Muscle layer of colon (tissue), 2 donors: Measurements from ENCODE around the gene ACAA2.

Experiments used
- H3K27ac ChIP-seq: one replicate; pipeline ENCODE4 v1.7.0; 2013; ENCODE audit warnings: low read depth, mild to moderate bottlenecking, low read length, moderate library complexity
- H3K27me3 ChIP-seq, 2 donors: one replicate each; pipeline ENCODE4 v1.7.0; 2013; ENCODE audit warnings: low read length in 2 of 2, mild to moderate bottlenecking in 2 of 2; ENCODE audit not compliant: insufficient read depth in 2 of 2, control insufficient read depth in 1 of 2
- H3K36me3 ChIP-seq: one replicate; pipeline ENCODE4 v1.7.0; 2013; ENCODE audit warnings: mild to moderate bottlenecking, low read length; ENCODE audit not compliant: insufficient read depth
- H3K4me1 ChIP-seq: one replicate; pipeline ENCODE4 v1.7.0; 2013; ENCODE audit warnings: mild to moderate bottlenecking, low read length; ENCODE audit not compliant: insufficient read depth
- H3K4me3 ChIP-seq, 2 donors: one replicate each; pipeline ENCODE4 v1.7.0; 2013; ENCODE audit warnings: low read length in 2 of 2, low read depth in 1 of 2, mild to moderate bottlenecking in 1 of 2, moderate library complexity in 1 of 2
- H3K9ac ChIP-seq: one replicate; pipeline ENCODE4 v1.7.0; 2013; ENCODE audit warnings: low read length
- H3K9me3 ChIP-seq: one replicate; pipeline ENCODE4 v1.7.0; 2013; ENCODE audit warnings: mild to moderate bottlenecking, low read length
- donor health status: abdominal sarcoma.
- donor health status: Adenocarcinoma of cecum.

ACAA2 gene

DNA sequence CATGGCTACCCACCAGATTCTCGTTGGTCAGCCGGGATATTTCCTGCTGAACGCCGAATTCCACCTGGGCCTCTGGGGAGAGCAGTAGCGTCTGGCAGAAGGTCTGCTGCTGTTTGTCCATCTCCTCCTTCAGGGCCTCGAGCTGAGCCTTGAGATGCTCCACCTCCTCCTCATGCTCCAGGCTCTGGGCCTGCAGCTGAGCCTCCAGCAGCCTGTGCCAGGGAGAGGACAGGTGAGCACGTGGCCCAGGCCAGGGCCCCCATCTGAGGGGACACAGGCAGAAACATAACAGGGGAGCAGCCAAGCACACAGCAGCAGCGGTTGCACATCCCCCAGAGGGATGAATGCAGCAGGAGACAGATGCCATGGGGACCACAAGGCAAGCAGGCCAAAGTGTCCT lies 40.1 kb upstream of the ACAA2 start:
- Histone ChIP-seq H3K9me3 (no peaks in the 10 kb centered on the region), H3K27me3 (peaks cover 0 to 23% of the 10 kb centered on the region in 2 donors), H3K36me3 (no peaks in the 10 kb centered on the region), H3K4me1 (no peaks in the 10 kb centered on the region), H3K4me3 (no peak overlapping the region), H3K27ac (no peak overlapping the region), H3K9ac (no peak overlapping the region)

DNA sequence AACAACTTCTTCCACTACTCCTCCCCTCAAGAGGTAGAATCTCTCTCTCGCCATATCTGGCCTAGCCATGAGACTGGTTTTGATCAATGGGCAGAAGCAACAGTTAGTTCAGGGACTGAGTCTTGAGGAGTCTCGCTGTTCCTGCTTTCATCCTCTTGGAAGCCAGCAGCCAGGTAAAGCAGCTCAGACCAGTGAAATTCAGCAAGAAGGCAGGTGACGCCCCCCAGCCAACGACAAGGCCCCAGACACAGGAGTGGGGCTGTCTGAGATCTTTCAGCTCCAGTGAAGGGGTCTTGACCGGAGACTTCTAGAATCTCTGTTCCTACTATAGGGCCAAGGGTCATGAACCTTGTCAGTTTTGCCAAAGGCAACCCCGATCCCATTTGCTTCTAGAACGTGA lies 39.7 kb upstream of the ACAA2 start:
- Histone ChIP-seq H3K9ac (no peak overlapping the region), H3K4me1 (no peaks in the 10 kb centered on the region), H3K27ac (no peak overlapping the region), H3K27me3 (peaks cover 0 to 23% of the 10 kb centered on the region in 2 donors), H3K4me3 (no peak overlapping the region), H3K36me3 (no peaks in the 10 kb centered on the region), H3K9me3 (no peaks in the 10 kb centered on the region)

DNA sequence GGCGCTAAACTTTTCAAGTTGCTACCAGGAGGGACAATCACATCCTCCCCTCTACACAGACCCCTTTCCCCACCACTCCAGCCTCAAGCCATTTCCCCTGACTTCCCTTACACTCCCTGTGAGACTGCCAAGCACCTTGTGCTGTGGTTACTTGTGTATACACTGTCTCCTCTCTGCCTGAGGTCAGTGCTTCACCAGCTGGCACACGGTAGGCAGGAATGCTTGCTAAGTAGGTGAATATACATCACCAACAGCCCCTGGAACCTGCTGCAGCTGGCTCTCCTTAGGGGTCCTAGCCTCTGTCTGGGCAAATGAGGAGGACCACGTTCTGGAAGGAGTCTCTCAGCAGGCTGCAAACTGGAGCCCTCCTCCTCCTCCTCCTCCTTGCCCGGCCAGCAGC lies 38.3 kb upstream of the ACAA2 start:
- Histone ChIP-seq H3K9me3 (no peaks in the 10 kb centered on the region), H3K9ac (no peak overlapping the region), H3K4me3 (no peak overlapping the region)

DNA sequence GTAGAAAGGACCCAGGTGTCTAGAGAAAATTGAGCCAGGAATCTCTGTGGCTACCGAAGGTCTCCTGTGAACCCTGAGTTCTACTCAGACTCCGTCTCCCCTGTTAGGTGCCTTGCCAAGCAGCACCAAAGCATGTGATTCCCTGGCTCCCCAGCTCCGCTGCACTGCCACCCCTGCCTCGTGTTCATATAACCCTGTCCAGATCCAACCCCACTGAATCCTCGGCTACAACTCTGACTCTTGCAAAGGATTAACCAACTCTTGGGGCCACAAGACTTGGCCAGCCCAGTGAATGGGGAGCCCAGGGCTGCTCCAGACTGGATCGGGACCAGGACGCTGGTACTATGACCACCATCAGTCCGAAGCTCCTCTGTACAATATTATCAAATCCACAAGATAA lies 37.3 kb upstream of the ACAA2 start:
- Histone ChIP-seq H3K4me1 (no peaks in the 10 kb centered on the region), H3K9me3 (no peaks in the 10 kb centered on the region), H3K4me3 (no peak overlapping the region), H3K27me3 (peaks cover 0 to 26% of the 10 kb centered on the region in 2 donors), H3K36me3 (no peaks in the 10 kb centered on the region), H3K27ac (no peak overlapping the region), H3K9ac (no peak overlapping the region)

More for the DNA sequence above, 38.3 kb upstream of the ACAA2 start:
- Histone ChIP-seq H3K4me1 (no peaks in the 10 kb centered on the region), H3K27ac (no peak overlapping the region), H3K36me3 (no peaks in the 10 kb centered on the region), H3K27me3 (peaks cover 0 to 23% of the 10 kb centered on the region in 2 donors)

DNA sequence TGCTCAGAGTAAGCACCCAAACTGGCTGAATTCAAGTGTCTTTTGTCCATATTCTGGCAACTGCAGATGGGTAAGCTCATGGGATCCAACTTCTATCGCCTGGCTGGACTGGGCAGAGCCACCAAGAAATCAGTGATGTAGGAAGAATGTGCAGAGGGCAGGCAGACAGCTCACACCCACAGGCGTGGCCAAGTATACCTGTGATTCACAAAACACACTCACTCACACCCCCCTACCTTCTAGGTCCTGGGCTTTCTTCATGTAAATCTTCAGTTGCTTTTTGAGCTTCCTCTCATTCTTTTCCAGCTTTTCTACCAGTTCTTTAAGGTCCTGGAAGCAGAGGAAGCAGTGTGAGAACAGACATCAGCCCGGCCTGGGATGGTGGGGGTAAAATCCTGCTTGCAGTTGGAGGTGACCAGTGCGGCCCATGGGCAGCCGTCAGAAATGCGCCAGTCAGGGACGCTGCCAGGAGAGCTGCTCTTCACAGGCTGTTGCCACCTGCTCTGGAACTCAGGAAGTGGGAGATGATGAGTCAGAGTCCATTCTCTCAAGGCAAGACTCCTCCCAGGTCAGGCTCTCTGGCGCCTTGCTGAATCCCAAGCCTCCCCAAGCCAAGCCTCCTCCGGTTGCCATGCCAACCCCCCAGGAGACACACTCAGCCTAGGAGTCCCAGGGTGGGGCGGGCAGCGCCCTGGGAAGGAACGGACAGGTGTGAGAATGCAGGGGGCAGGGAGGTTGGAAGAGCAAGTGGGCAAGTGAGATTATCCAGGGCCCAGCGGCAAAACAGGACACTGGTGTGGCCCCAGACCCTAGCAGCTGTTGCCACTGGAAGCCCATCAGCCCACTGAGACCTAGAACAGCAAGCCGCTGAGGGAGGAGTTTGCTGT lies 36.2 kb upstream of the ACAA2 start:
- Histone ChIP-seq H3K4me1 (no peaks in the 10 kb centered on the region), H3K36me3 (no peaks in the 10 kb centered on the region), H3K27ac (no peak overlapping the region), H3K27me3 (peaks cover 0 to 30% of the 10 kb centered on the region in 2 donors), H3K4me3 (no peak overlapping the region), H3K9me3 (no peaks in the 10 kb centered on the region), H3K9ac (no peak overlapping the region)

DNA sequence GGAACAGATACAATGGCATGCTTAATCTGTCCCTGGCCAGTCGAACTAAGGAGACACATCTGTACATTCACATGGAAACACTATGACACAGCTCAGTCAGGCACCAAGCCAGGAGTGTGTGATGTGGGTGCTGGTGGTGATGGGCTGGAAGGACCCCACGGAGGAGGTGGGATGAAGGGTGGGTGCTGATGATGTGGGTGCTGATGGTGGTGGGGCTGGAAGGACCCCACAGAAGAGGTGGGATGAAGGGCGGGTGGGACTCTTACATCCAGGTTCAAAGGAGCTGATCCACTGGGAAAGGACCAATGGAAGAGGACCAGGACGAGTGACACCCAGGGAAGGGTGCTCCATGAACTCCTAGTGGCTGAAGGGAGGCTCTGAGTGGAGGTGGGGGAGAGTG lies 34.8 kb upstream of the ACAA2 start:
- Histone ChIP-seq H3K4me1 (no peaks in the 10 kb centered on the region), H3K27me3 (peaks cover 0 to 30% of the 10 kb centered on the region in 2 donors), H3K9ac (no peak overlapping the region), H3K36me3 (no peaks in the 10 kb centered on the region), H3K9me3 (no peaks in the 10 kb centered on the region), H3K4me3 (no peak overlapping the region), H3K27ac (no peak overlapping the region)

DNA sequence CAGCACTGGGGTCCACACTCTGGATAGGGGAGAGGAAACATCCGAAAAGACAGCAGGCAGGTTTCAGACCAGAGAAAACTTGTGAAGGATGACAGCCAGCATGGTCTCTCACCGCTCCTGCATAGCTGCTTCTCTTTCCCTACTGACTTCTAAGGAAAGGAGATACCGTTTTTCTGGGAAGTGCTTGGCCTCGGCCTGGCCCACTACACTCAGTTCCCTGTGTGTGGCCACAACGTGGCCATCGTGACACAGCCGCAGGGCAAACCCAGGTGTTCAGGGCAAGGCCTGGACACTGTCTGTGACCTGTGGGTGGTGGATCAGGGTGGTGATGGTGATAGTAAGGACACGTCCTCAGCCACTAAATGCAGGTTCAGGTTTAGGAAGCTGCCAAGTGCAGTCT lies 34.2 kb upstream of the ACAA2 start:
- Histone ChIP-seq H3K4me1 (no peaks in the 10 kb centered on the region), H3K9me3 (no peaks in the 10 kb centered on the region), H3K27ac (no peak overlapping the region), H3K27me3 (peaks cover 0 to 30% of the 10 kb centered on the region in 2 donors), H3K9ac (no peak overlapping the region), H3K4me3 (no peak overlapping the region), H3K36me3 (no peaks in the 10 kb centered on the region)

DNA sequence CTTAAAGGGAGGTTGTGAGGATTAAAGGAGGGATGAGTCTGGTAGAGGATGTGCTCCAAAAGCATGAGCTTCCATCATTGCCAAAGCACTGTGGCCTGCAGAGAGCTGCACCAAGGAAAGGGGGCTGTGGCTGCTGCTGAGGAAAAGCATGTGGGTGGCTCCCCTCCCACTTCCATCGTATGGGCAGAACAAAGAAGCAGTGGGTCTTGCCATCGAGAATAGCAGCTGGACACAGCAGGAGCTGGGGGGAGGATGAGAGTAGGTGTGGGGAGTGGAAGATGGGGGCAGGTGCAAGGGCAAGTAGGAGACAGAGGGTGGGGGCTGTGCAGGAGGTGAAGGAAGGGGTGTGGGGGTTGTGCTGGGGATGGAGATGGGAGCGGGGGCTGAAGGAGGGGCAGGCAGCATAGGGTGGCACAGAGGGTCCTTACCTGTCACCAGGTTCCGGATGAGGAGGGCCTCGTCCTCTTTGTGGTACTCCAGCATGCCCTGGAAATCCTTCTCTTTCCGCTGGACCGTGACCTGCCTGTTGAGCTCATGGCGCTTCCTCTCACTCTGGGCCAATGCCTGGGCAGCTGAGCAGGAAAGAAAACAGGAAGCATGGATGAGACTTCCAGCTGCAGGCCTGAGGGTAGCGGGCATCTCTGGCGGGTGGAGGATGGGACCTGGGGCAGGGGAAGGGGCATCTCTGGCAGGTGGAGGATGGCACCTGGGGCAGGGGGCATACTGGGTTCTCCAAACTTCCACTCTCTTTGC lies 33.6 kb upstream of the ACAA2 start:
- H3K36me3 ChIP-seq, result no peaks in the 10 kb centered on the region
- H3K27me3 ChIP-seq, result peaks cover 0 to 30% of the 10 kb centered on the region in 2 donors
- no peak overlapping the region for H3K4me3 ChIP-seq
- H3K9me3 ChIP-seq, result no peaks in the 10 kb centered on the region
- H3K27ac ChIP-seq, result no peak overlapping the region
- H3K9ac ChIP-seq, result no peak overlapping the region
- H3K4me1 ChIP-seq, result no peaks in the 10 kb centered on the region

DNA sequence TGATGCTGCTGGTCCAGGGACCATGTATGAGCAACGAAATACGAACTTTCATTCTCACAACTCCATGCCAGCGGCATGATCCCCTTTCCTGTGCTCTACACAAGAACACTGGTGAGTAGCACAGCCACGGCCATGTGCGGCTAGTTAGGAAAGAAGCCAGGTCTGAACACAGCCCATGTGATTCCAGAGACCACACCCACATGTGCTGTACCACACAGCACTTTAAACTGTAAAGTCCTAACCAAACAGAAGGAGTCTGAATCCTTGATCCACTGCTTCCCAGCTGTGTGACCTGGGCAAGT lies 33.0 kb upstream of the ACAA2 start:
- no peak overlapping the region for H3K27ac ChIP-seq
- no peaks in the 10 kb centered on the region for H3K4me1 ChIP-seq
- peaks cover 0 to 30% of the 10 kb centered on the region in 2 donors for H3K27me3 ChIP-seq
- H3K36me3 ChIP-seq, result no peaks in the 10 kb centered on the region
- no peak overlapping the region for H3K9ac ChIP-seq
- H3K9me3 ChIP-seq, result no peaks in the 10 kb centered on the region
- H3K4me3 ChIP-seq, result no peak overlapping the region

DNA sequence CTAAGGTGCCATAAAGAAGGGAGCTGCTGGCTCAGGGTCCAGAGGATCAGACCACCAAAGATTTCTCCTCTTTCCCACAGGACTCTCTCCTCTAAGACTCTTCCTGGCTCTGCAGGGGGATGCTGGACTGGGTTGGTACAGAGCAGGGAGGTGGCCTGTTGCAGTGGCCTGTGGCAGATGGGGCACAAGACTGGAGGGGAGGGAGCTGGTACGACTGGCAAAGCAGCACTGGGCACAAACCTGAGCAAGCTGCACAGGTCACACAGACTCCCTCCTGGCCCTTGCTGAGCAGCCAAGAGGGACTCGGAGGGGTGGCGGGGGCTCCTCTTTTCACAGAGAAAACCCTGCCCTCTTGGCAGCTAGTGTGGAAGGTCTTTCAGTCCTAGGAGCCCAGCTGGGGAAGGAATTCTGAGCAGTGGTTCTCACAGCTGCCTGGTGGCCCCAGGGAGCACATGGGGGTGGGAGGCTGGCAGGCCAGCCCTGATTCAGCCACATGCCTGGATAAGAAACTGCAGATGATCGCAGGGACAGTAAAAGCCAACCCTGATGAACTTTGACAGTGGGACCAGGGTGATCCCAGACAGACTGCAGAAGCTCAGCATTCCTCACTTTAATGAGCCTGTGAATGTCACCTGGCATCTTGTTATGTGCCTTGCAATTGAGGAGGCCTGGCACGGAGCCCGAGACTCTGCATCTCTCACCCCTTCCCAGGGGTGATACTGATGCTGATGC lies 32.5 kb upstream of the ACAA2 start:
- H3K27ac ChIP-seq, result no peak overlapping the region
- H3K36me3 ChIP-seq, result no peaks in the 10 kb centered on the region
- no peak overlapping the region for H3K9ac ChIP-seq
- H3K9me3 ChIP-seq, result no peaks in the 10 kb centered on the region
- no peaks in the 10 kb centered on the region for H3K4me1 ChIP-seq
- H3K27me3 ChIP-seq, result peaks cover 0 to 27% of the 10 kb centered on the region in 2 donors
- no peak overlapping the region for H3K4me3 ChIP-seq

DNA sequence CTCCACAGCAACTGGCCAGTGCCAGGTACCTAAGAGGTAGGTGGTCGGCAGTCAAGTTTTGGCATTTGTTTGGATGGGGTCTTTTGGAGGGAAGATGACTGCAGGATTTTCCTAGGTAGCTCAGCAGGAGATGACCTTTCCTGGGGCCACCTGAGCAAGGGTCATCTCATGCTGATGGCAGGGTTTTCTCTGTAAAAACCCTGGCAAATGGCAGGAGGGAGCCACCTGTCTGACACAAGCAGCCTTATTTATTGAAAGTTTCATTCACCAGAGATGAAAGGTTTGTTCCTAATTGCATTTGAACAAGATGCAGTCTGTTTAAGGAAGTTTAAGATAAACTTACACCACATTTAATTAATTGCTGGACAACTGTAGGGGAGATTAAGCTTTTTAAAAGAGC lies 31.6 kb upstream of the ACAA2 start:
- Histone ChIP-seq H3K27ac (no peak overlapping the region), H3K4me3 (no peak overlapping the region), H3K9me3 (no peaks in the 10 kb centered on the region), H3K9ac (no peak overlapping the region), H3K36me3 (no peaks in the 10 kb centered on the region), H3K27me3 (peaks cover 0 to 20% of the 10 kb centered on the region in 2 donors), H3K4me1 (no peaks in the 10 kb centered on the region)
